T-helper 22 cell (primary cell): ENCODE measurements around the gene TSPAN14.

Experiments
- DNase-seq: peaks from one replicate; pipeline ENCODE4 v3.0.0-alpha.2; 2020; ENCODE audit warnings: low read depth

The TSPAN14 gene

GRCh38 chr10:80454513-80455460 is 677 bp downstream of the TSPAN14 start:
- DNase-seq = no peak

DNA sequence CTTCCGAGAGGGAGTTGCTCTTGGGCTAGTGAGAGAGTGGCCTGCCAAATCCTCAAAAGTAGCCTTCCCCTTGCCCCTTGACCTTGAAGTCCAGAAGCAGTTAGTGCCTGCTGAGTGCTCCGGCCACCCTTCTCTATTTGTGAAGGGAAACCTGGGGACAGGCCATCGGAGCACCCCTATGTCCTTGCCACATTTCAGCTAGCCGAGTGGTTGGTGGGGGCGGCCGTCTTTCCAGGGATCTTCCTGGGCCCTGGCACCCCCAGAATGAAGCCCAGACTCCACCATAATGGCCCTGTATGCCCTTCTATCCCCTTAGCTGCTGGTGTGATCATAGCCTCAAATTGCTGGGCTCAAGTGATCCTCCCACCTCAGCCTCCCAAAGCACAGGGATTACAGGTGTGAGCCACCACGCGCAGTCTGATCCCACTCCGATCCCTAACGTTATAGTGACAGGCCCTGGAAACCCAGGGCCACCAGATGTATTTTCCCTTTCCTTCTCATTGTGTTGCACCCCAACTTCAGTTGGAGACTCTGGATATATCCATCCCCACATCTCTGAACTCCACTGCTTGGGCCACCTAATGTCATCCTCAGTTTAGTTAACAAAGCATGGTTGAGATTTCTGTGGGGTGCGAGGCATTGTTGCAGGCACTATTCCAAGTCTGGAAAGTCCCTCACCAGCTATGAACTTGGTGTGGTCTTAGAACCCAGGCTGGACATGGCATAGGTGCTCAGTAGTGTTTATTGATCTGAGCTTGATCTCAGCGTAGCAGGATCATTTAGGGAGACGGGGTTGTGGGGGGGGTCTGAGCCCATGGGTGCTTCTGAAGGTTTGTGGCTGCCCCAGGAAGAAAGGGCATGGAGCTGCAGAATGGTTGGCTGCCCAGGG is 1.6 kb downstream of the TSPAN14 start:
- no peak for DNase-seq

GRCh38 chr10:80457554-80458262 is 3.6 kb downstream of the TSPAN14 start:
- DNase-seq = no peak

DNA sequence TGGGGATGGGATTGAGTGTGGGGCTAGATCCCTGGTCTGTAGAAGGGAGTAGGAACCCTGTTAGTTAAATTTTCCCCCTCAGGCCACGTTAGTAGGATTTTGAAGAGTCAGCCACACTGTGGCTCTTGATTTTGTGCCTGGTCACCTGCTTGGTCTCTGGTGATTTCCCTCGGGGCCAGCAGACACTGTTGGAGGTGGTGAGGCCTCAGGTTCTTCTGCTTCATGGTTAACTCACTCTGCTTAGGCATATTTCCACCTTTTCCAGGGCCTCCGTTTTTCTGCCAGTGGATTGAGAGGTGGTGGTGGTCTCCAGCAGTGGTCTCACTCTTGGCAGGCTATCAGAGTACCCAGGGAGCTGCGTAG is 4.1 kb downstream of the TSPAN14 start:
- no peak for DNase-seq

DNA sequence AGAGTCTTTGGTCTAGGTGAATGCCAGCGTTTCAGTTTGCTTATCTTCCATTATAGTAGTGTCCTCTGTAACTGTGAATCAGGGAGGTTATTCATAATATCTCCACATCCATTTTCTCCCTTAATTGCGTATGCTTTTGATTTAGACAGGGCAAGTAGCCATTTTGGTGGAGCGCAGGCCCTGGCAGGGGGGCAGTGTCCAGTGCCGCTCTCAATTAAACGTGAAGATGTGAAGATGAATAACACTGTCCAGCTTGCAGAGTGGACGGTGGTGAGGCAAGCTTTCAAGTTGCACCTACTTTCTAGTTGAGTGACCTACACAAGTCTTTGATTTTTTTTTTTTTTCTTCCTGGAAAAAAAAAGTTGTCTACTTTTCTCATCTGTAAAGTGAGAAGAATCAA is 4.5 kb downstream of the TSPAN14 start:
- DNase-seq = no peak

DNA sequence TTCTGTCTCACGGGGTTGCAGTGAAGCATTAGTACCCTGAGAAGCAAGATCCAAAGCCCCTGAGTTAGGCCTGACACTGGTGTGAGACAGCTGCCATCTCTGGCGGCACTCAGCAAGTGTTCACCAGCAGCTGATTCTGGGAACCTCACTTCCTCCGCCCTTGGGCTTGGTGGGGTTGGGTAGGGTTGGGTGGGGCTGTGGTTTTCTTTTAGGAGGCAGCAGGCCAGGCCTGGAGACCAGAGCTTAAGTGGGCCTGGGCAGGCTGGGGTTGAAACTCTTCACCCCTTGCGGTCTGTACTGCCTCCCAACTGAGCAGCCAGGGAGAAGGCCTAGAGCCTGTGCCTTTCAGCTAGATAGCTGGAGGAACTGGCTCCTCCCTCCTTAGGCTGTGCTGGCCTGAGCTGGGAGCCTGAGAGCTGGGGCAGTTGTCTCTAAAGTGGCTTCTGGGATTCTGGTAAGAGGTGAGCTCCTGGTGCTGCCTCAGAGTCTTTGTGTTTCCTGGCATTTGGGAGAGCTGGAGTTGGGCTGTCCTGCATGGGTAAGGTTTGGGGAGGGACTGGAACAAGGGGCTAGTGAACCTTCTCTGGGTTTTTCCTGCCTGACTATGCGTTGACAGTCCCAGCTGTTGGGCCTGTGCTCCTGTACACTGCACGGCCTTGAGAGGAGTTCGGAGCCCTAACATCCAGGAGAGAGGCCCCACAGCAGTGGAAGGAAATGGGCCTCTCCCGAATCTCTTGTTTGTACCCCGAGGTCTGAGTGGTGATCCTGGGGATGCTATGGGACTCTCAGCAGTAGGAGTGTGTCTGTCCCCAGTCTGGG is 5.1 kb downstream of the TSPAN14 start:
- DNase-seq = peak; percentile 46

DNA sequence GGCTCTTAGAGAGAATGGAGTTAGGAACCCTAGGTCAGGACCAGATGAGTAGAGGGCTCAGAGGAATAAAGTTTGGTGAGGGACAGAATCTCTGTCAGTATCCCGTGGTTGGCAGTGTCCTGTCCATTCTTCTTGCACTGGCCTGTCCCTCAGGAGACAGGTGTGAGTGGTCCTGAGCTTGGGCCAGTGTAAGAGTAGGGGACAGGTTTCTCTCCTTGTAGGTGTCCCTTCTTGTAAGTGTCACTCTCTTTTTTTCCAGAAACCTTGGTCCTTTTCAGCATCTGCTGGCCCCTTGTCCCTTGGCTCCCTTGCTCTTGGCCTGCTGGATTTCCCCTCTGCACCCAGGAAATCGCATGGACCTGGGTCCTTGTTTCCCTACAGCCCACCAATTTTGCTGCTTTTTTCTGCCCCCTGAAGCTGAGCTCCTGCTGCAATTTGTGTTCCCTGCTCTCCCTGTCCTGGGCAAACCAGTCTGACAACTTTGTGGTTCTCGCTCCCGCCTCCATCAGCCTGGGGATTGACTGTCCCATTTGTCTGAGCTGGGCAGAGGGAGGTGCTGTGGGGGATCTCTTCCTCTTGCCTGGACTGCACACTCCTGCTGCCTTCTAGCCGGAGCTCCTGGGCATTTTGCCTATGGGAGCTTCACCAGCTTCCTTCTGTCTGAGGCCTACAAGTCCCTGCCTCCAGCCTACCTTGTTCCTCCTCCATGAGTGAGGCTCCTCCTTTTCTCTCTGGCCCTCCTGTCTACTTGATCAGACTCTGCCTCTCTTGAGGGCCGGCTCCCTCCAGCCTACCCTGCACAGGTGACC is 6.5 kb downstream of the TSPAN14 start:
- no peak for DNase-seq

- DNase-seq = no peak
Measured at GRCh38 chr10:80461208-80462183, 7.4 kb downstream of the TSPAN14 start.

- DNase-seq = no peak
Measured at GRCh38 chr10:80462299-80462980, 8.3 kb downstream of the TSPAN14 start.

DNA sequence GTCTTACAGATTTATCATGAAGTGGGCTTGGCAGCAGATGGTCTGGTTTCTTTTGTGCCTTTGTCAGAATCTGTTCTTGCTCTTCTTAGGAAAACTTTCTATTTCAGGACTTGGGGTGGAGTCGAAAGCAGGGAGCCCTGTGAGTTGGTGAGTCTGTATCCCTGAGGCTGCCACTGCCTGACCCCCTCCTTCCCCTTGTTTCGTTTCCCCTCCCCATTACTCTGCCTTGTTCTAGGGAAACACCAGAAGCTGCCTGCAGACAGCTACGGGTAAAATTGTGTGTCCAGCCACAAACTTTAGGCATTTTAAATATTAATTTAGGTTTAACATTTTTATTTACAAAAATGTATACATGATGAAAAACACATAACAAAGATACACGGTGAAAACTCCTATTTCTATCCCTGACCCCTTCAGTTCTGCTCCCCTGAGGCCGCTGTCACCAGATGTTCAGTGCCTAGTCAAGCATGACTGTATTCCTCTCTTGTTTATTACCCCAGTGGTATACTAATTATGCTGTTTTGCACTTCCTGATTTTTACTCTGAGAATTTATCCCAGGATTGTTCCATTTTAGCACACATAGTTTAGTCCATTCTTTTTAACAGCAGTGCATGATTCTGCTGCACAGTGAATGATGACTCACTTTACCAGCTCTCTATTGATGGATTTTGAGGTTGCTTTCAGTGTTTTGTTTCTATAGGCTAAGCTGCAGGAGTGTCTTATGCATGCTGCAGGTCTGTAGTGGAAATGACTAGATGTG is 9.1 kb downstream of the TSPAN14 start:
- no peak for DNase-seq

- DNase-seq = no peak
Measured at GRCh38 chr10:80463868-80464267, 9.8 kb downstream of the TSPAN14 start.

- no peak for DNase-seq
Measured at GRCh38 chr10:80464557-80465450, 10.7 kb downstream of the TSPAN14 start.

DNA sequence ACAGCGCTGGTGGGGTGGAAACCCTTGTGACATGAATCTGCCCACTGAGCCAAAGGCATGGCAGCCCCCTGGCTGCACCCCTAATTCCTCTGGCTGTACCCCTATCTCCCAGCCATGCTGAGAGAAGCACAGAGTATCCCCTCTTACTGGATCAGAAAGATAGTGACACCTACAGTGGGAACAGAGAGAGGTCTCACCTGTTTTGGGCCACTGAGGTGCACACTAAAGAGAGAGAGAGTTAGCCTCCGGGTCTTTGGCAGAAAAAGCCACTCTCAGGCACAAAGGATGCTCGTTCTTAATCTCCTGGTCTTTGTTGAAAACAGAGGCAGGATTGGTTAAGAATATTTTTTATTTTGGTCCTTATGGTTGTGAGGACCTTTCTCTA is 11.3 kb downstream of the TSPAN14 start:
- DNase-seq = no peak

- peak; percentile 45 for DNase-seq
Measured at GRCh38 chr10:80465839-80466590, 11.9 kb downstream of the TSPAN14 start.

DNA sequence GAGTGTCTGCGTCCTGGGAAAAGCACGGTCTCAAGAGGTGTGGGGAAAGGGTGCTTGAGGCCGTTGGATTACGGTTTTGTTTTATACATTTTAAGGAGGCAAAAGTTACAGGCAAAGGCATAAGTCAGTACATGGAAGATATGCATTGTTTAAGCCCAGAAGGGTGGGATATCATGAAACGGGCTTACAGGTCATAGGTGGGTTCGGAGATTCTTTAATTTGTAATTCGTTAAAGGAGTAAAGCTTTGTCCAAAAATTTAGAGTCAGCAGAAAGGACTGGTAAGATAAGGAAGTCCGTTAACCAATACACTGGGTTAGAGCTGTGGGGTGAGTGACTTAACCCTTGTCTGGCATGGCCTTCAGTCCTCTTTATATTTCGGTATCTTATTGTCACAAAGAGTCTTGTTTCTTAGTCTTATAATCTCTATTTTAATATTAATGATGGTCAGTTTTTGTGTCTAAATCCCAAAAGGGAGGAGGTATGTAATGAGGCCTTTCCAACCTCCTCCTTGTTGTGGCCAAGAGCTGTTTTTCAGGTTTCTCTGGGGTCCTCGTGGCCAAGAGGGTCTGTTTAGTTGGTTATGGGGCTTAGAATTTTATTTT is 12.7 kb downstream of the TSPAN14 start:
- no peak for DNase-seq

DNA sequence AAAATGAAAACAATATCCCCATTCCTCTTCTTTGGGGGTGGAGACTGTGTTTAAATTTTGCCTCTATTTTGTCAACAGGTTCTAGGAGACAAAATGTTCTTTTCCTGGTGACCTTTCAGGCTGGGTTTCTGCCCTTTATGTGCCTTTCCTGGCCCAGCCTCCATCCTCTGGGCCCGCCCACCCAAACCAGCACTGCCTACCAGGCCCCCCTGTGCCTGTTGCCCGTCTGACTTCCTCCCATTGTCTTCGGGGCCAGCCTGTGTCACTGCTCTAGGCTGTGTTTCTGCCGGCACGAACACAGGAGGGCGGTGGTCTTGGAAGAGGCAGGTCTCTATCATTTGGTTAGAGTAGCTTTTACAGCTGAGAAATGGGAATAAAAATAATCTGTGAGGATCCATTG is 13.9 kb downstream of the TSPAN14 start:
- DNase-seq = peak; percentile 36
